K562 (cell line): Measurements from ENCODE around the gene CREM. TPM values are rescaled to one million over a fixed set of nuclear protein-coding genes. Genes with fewer than 3 reads are reported as not detected.

Source experiments
- BHLHE40 ChIP-seq: IDR thresholded peaks from 2 replicates; pipeline ENCODE4 v1.6.1; 2011; ENCODE audit warnings: low read length, improper control_type of control experiment
- CGGBP1 ChIP-seq: fragments of 250-450 bp; sonication (Bioruptor Pico); IDR thresholded peaks from 2 replicates; pipeline ENCODE4 v1.9.0; 2021; ENCODE audit warnings: mild to moderate bottlenecking
- E4F1 ChIP-seq: fragments of 250-450 bp; sonication (Bioruptor Pico); IDR thresholded peaks from 2 replicates; pipeline ENCODE4 v1.5.0; 2021; ENCODE audit warnings: mild to moderate bottlenecking, borderline replicate concordance
- FOS ChIP-seq: IDR thresholded peaks from 3 replicates; pipeline ENCODE4 v1.6.1; 2011; ENCODE audit not compliant: insufficient read length; ENCODE audit errors: extremely low read depth
- GATA2 ChIP-seq: sonication (generic); formaldehyde crosslinking; IDR thresholded peaks from 2 replicates; pipeline ENCODE4 v1.4.0; 2020; ENCODE audit warnings: mild to moderate bottlenecking, missing genetic modification reagents
- ID3 ChIP-seq, 2 experiments: fragments of 250-450 bp in 1 of 2; fragments of 450-650 bp in 1 of 2; sonication (Bioruptor Pico) in 1 of 2; IDR thresholded peaks; 2 replicates each; pipeline versions ENCODE4 v1.6.1 to v1.8.0; 2016 to 2021; ENCODE audit warnings: mild to moderate bottlenecking in 2 of 2, moderate library complexity in 2 of 2, missing compliant biosample characterization in 1 of 2, missing genetic modification characterization in 1 of 2
- ILK ChIP-seq: fragments of 450-650 bp; IDR thresholded peaks from 2 replicates; pipeline ENCODE4 v1.6.1; 2016; ENCODE audit warnings: missing genetic modification characterization, low read depth, mild to moderate bottlenecking, missing compliant biosample characterization, moderate library complexity, borderline replicate concordance
- MAX ChIP-seq: sonication (generic); formaldehyde crosslinking; IDR thresholded peaks from 2 replicates; pipeline ENCODE4 v1.9.0; 2022; ENCODE audit warnings: mild to moderate bottlenecking, missing genetic modification reagents
- MYNN ChIP-seq, 2 experiments: sonication (generic); formaldehyde crosslinking in 1 of 2; IDR thresholded peaks; 2 replicates each; pipeline versions ENCODE4 v1.5.0 to v1.6.1; 2016 to 2020; ENCODE audit warnings: antibody characterized with exemption in 1 of 2, missing genetic modification reagents in 1 of 2
- RFX7 ChIP-seq: fragments of 250-450 bp; sonication (Bioruptor Pico); IDR thresholded peaks from 2 replicates; pipeline ENCODE4 v1.5.1; 2021; ENCODE audit warnings: mild to moderate bottlenecking
- SIX5 ChIP-seq, 2 experiments: IDR thresholded peaks; 2 replicates each; pipeline ENCODE4 v1.6.1; 2011; ENCODE audit warnings: low read length in 2 of 2, borderline replicate concordance in 1 of 2, low read depth in 1 of 2, mild to moderate bottlenecking in 1 of 2, moderate library complexity in 1 of 2; ENCODE audit not compliant: insufficient read depth in 1 of 2
- SMARCB1 ChIP-seq: IDR thresholded peaks from 2 replicates; pipeline ENCODE4 v1.6.1; 2011; ENCODE audit warnings: improper control_type of control experiment, low read depth; ENCODE audit not compliant: insufficient read length
- ZBTB49 ChIP-seq: sonication (generic); formaldehyde crosslinking; IDR thresholded peaks from 2 replicates; pipeline ENCODE4 v1.8.0; 2022; ENCODE audit warnings: missing genetic modification reagents, mild to moderate bottlenecking, borderline replicate concordance
- ZNF431 ChIP-seq: sonication (generic); formaldehyde crosslinking; IDR thresholded peaks from 2 replicates; pipeline ENCODE4 v1.8.0; 2022; ENCODE audit warnings: mild to moderate bottlenecking, missing genetic modification reagents
- polyA plus RNA-seq, 8 experiments: library from polyadenylated mRNA; depleted of rRNA in 4 of 8; stranded (reverse) in 5 of 8; unstranded in 3 of 8; fragments of >200 nt; fragmentation: Nextera tagmentation in 2 of 8; fragmentation: Illumina TruSeq in 1 of 8; extraction: Ambion mirVana in 2 of 8; extraction: Trizol in 1 of 8; gene quantifications; 2 replicates each; pipeline versions ENCODE4 v1.2.1 to v1.2.3, GENCODE V29; 2011 to 2014; ENCODE audit warnings: inconsistent platforms in 1 of 8, missing spikeins in 1 of 8
- total RNA-seq, 7 experiments: library from RNA; depleted of rRNA in 6 of 7; stranded (reverse); fragments of >200 nt in 6 of 7; fragmentation: Illumina TruSeq in 2 of 7; extraction: Trizol in 2 of 7; gene quantifications; 2 replicates each; pipeline versions ENCODE4 v1.2.1 to v1.2.3, GENCODE V29; 2011 to 2021; ENCODE audit warnings: low replicate concordance in 1 of 7

The CREM gene
- total and polyA plus RNA-seq, 9 of the 15 experiments (the other 6 are each of a cell fraction or from before 2014, with no cell fraction given), result 39.1 to 70.2 (median 48.3) TPM

GRCh38 chr10:35090162-35090954, 36.3 kb upstream of the CREM start, which contains the start of gene CUL2 (continued):
- no peak for TF ChIP-seq E4F1 (CRISPR knock-in tag)
- peak; percentile 86 for TF ChIP-seq BHLHE40
- TF ChIP-seq GATA2 (CRISPR knock-in tag), result no peak
- no peak for TF ChIP-seq MAX
- TF ChIP-seq ZNF431 (CRISPR knock-in tag), result no peak
- no peak for TF ChIP-seq CGGBP1 (CRISPR knock-in tag)
- TF ChIP-seq ID3 (CRISPR knock-in tag; IDR thresholded peaks at IDR 0.05), result no peak
- TF ChIP-seq ID3 (tag; IDR thresholded peaks at IDR 0.05), result no peak
- TF ChIP-seq MYNN (IDR thresholded peaks at IDR 0.05), result no peak
- no peak for TF ChIP-seq MYNN (CRISPR knock-in tag; IDR thresholded peaks at IDR 0.05)
- TF ChIP-seq SMARCB1, result no peak
- peak in 1 of 2 experiments; percentile 38; a peak in 2 of 4 replicates for TF ChIP-seq SIX5 (IDR thresholded peaks at IDR 0.05; ENCODE audit: borderline replicate concordance in 1 of 2, insufficient read depth in 1 of 2, low read depth in 1 of 2, low read length in 2 of 2)
- TF ChIP-seq FOS, result no peak
- no peak for TF ChIP-seq ILK (tag)
- TF ChIP-seq RFX7 (CRISPR knock-in tag), result no peak
- TF ChIP-seq ZBTB49 (CRISPR knock-in tag), result no peak
